Measurements from ENCODE around the gene KRT86. TPM values are rescaled to one million over a fixed set of nuclear protein-coding genes. Genes with fewer than 3 reads are reported as not detected.
"Not testable (repeated sequence)": the region's sequence is repeated elsewhere in the genome, so short reads cannot be mapped to it uniquely, and the experiment has no call there.

The KRT86 gene
- total and polyA plus RNA-seq, 5 experiments from 2014 or later: not detected

- peaks cover 3 to 31% (median 9%) of the 10 kb centered on the region in 5 donors for H3K27me3 Mint-ChIP-seq
Measured at GRCh38 chr12:52336641-52337040, 62.2 kb downstream of the KRT86 start.

GRCh38 chr12:52337054-52337453, 62.6 kb downstream of the KRT86 start:
- POLR2A ChIA-PET: no interaction called here
- Mint-ChIP-seq H3K9me3 (peaks cover 0 to 16% (median 9%) of the 10 kb centered on the region in 9 donors), H3K36me3 (peaks cover 0 to 9% (median 0%) of the 10 kb centered on the region in 3 donors), H3K4me1 (peaks cover 0 to 4% (median 0%) of the 10 kb centered on the region in 4 donors), H3K27me3 (peaks cover 3 to 27% (median 10%) of the 10 kb centered on the region in 5 donors), H3K4me3 (no peak overlapping the region), H3K27ac (no peak overlapping the region)
- DNase-seq: no peak
- ATAC-seq: no peak

More at GRCh38 chr12:52336641-52337040, 62.2 kb downstream of the KRT86 start:
- no peak for DNase-seq
- POLR2A ChIA-PET: no interaction called here
- H3K36me3 Mint-ChIP-seq: peaks cover 0 to 9% (median 0%) of the 10 kb centered on the region in 3 donors
- H3K27ac Mint-ChIP-seq: no peak overlapping the region
- peaks cover 0 to 4% (median 0%) of the 10 kb centered on the region in 4 donors for H3K4me1 Mint-ChIP-seq
- no peak for ATAC-seq
- no peak overlapping the region for H3K4me3 Mint-ChIP-seq
- H3K9me3 Mint-ChIP-seq: peaks cover 0 to 16% (median 9%) of the 10 kb centered on the region in 9 donors

GRCh38 chr12:52338241-52338960, 64.0 kb downstream of the KRT86 start:
- H3K4me3 Mint-ChIP-seq: no peak overlapping the region

GRCh38 chr12:52341066-52341580, 66.7 kb downstream of the KRT86 start:
- H3K9me3 Mint-ChIP-seq: peaks cover 0 to 14% (median 5%) of the 10 kb centered on the region in 9 donors
- POLR2A ChIA-PET: no interaction called here
- peaks cover 0 to 7% (median 0%) of the 10 kb centered on the region in 4 donors for H3K4me1 Mint-ChIP-seq
- no peak for ATAC-seq
- H3K4me3 Mint-ChIP-seq: no peak overlapping the region
- no peak overlapping the region for H3K27ac Mint-ChIP-seq
- DNase-seq: peak in 1 of 10 donors; percentile 42
- H3K36me3 Mint-ChIP-seq: peaks cover 0 to 9% (median 0%) of the 10 kb centered on the region in 3 donors
- H3K27me3 Mint-ChIP-seq: peaks cover 0 to 16% (median 7%) of the 10 kb centered on the region in 5 donors

More at GRCh38 chr12:52338241-52338960, 64.0 kb downstream of the KRT86 start:
- peaks cover 3 to 20% (median 10%) of the 10 kb centered on the region in 5 donors for H3K27me3 Mint-ChIP-seq
- H3K36me3 Mint-ChIP-seq: peaks cover 0 to 9% (median 0%) of the 10 kb centered on the region in 3 donors
- H3K27ac Mint-ChIP-seq: no peak overlapping the region
- H3K4me1 Mint-ChIP-seq: peaks cover 0 to 4% (median 0%) of the 10 kb centered on the region in 4 donors
- POLR2A ChIA-PET: interaction anchor here (1.6 kb wide), 1 partner anchor 11 kb away, joined by 4 read pairs; no protein-coding TSS in a partner anchor
- DNase-seq (peak in 1 of 10 donors; percentile 23), ATAC-seq (no peak)
- H3K9me3 Mint-ChIP-seq: peaks cover 0 to 16% (median 9%) of the 10 kb centered on the region in 9 donors

- Mint-ChIP-seq H3K4me3 (no peak overlapping the region), H3K36me3 (no peaks in the 10 kb centered on the region), H3K9me3 (peaks cover 0 to 3% (median 0%) of the 10 kb centered on the region in 9 donors), H3K4me1 (peaks cover 0 to 7% (median 0%) of the 10 kb centered on the region in 4 donors), H3K27ac (no peak overlapping the region), H3K27me3 (peaks cover 0 to 16% (median 7%) of the 10 kb centered on the region in 5 donors)
- POLR2A ChIA-PET: interaction anchor here (1.0 kb wide), 1 partner anchor 9 kb away, joined by 4 read pairs; no protein-coding TSS in a partner anchor
- no peak for ATAC-seq
- DNase-seq: peak in 1 of 10 donors; percentile 41
Measured at GRCh38 chr12:52342781-52343490, 68.5 kb downstream of the KRT86 start.

- H3K4me1 Mint-ChIP-seq: peaks cover 0 to 6% (median 0%) of the 10 kb centered on the region in 4 donors
- H3K9me3 Mint-ChIP-seq: peaks cover 0 to 3% (median 0%) of the 10 kb centered on the region in 9 donors
- no peaks in the 10 kb centered on the region for H3K36me3 Mint-ChIP-seq
- ATAC-seq (no peak), DNase-seq (peak in 1 of 10 donors; percentile 6)
- H3K27me3 Mint-ChIP-seq: peaks cover 0 to 14% (median 6%) of the 10 kb centered on the region in 5 donors
- POLR2A ChIA-PET: interaction anchor here (1.0 kb wide), 1 partner anchor 8 kb away, joined by 4 read pairs; no protein-coding TSS in a partner anchor
- no peak overlapping the region for H3K4me3 Mint-ChIP-seq
- H3K27ac Mint-ChIP-seq: no peak overlapping the region
Measured at GRCh38 chr12:52343550-52343949, 69.1 kb downstream of the KRT86 start.

GRCh38 chr12:52344111-52344510, 69.7 kb downstream of the KRT86 start:
- Mint-ChIP-seq H3K27ac (no peak overlapping the region), H3K36me3 (no peaks in the 10 kb centered on the region), H3K4me3 (no peak overlapping the region), H3K27me3 (peaks cover 0 to 11% (median 6%) of the 10 kb centered on the region in 5 donors), H3K9me3 (peaks cover 0 to 3% (median 0%) of the 10 kb centered on the region in 9 donors), H3K4me1 (peaks cover 0 to 4% (median under 1%) of the 10 kb centered on the region in 4 donors)
- POLR2A ChIA-PET: no interaction called here
- ATAC-seq (no peak), DNase-seq (peak in 1 of 10 donors; percentile 58)

- ATAC-seq, POLR2A ChIA-PET, H3K9me3 Mint-ChIP-seq, H3K4me3 Mint-ChIP-seq, H3K36me3 Mint-ChIP-seq, H3K4me1 Mint-ChIP-seq: not testable (repeated sequence)
- DNase-seq: peak in 1 of 10 donors; percentile 4
- peaks cover 0 to 11% (median 0%) of the 10 kb centered on the region in 5 donors for H3K27me3 Mint-ChIP-seq
- H3K27ac Mint-ChIP-seq: peak overlapping the region in 1 of 10 donors; percentile 31
Measured at GRCh38 chr12:52345041-52345440, 70.6 kb downstream of the KRT86 start.

- peaks cover 0 to 3% (median 0%) of the 10 kb centered on the region in 9 donors for H3K9me3 Mint-ChIP-seq
- DNase-seq (no peak), ATAC-seq (no peak)
- no peaks in the 10 kb centered on the region for H3K36me3 Mint-ChIP-seq
- peak overlapping the region in 1 of 10 donors; percentile 13 for H3K27ac Mint-ChIP-seq
- peaks cover 0 to 13% (median 0%) of the 10 kb centered on the region in 5 donors for H3K27me3 Mint-ChIP-seq
- no peak overlapping the region for H3K4me3 Mint-ChIP-seq
- POLR2A ChIA-PET: no interaction called here
- peaks cover 10 to 12% (median 11%) of the 10 kb centered on the region in 4 donors for H3K4me1 Mint-ChIP-seq
Measured at GRCh38 chr12:52346593-52346992, 72.1 kb downstream of the KRT86 start.

GRCh38 chr12:52347016-52347415, 72.6 kb downstream of the KRT86 start:
- DNase-seq (peak in 1 of 10 donors; percentile 61), ATAC-seq (no peak)
- H3K27me3 Mint-ChIP-seq: peaks cover 0 to 12% (median 0%) of the 10 kb centered on the region in 5 donors
- H3K4me1 Mint-ChIP-seq: peaks cover 13 to 16% (median 15%) of the 10 kb centered on the region in 4 donors
- no peak overlapping the region for H3K4me3 Mint-ChIP-seq
- POLR2A ChIA-PET: no interaction called here
- peaks cover 0 to 3% (median 0%) of the 10 kb centered on the region in 9 donors for H3K9me3 Mint-ChIP-seq
- H3K27ac Mint-ChIP-seq: no peak overlapping the region
- H3K36me3 Mint-ChIP-seq: no peaks in the 10 kb centered on the region

GRCh38 chr12:52347551-52348510, 73.4 kb downstream of the KRT86 start:
- Mint-ChIP-seq H3K27ac (peak overlapping the region in 1 of 10 donors; percentile 18), H3K4me3 (no peak overlapping the region), H3K27me3 (peaks cover 0 to 12% (median 0%) of the 10 kb centered on the region in 5 donors), H3K9me3 (peaks cover 0 to 3% (median 0%) of the 10 kb centered on the region in 9 donors), H3K4me1 (peaks cover 19 to 24% (median 23%) of the 10 kb centered on the region in 4 donors), H3K36me3 (no peaks in the 10 kb centered on the region)
- DNase-seq: peak in 1 of 10 donors; percentile 8
- POLR2A ChIA-PET: interaction anchor here (0.7 kb wide), 1 partner anchor 550 kb away, joined by 6 read pairs; no protein-coding TSS in a partner anchor
- no peak for ATAC-seq

Measured in naive thymus-derived CD8-positive, alpha-beta T cell (primary cell).